ENCODE data around the gene ITPR1.

Gene ITPR1

GRCh38 chr3:4497005-4497692 lies 4.0 kb downstream of the ITPR1 start:
- peaks cover 31% of the 10 kb centered on the region for H3K4me1 Mint-ChIP-seq
- no peak for DNase-seq
- H3K36me3 Mint-ChIP-seq: peaks cover 15% of the 10 kb centered on the region
- no peaks in the 10 kb centered on the region for H3K9me3 Mint-ChIP-seq
- CTCF ChIA-PET: interaction anchor here (2.0 kb wide), 1 partner anchor 136 kb away, joined by 4 read pairs; no protein-coding TSS in a partner anchor
- no peak overlapping the region for H3K4me3 Mint-ChIP-seq
- H3K27me3 Mint-ChIP-seq: peaks cover 9% of the 10 kb centered on the region
- no peak overlapping the region for H3K27ac Mint-ChIP-seq

GRCh38 chr3:4497843-4498324 lies 4.7 kb downstream of the ITPR1 start:
- no peak for DNase-seq
- no peak overlapping the region for H3K4me3 Mint-ChIP-seq
- CTCF ChIA-PET: no interaction called here
- H3K27me3 Mint-ChIP-seq: peaks cover 2% of the 10 kb centered on the region
- peaks cover 28% of the 10 kb centered on the region for H3K4me1 Mint-ChIP-seq
- peaks cover 15% of the 10 kb centered on the region for H3K36me3 Mint-ChIP-seq
- no peak overlapping the region for H3K27ac Mint-ChIP-seq
- H3K9me3 Mint-ChIP-seq: no peaks in the 10 kb centered on the region

GRCh38 chr3:4498446-4498845 lies 5.3 kb downstream of the ITPR1 start:
- Mint-ChIP-seq H3K9me3 (no peaks in the 10 kb centered on the region), H3K4me1 (peaks cover 30% of the 10 kb centered on the region), H3K27ac (no peak overlapping the region), H3K4me3 (no peak overlapping the region), H3K36me3 (peaks cover 15% of the 10 kb centered on the region), H3K27me3 (no peaks in the 10 kb centered on the region)
- CTCF ChIA-PET: no interaction called here
- no peak for DNase-seq

- peaks cover 14% of the 10 kb centered on the region for H3K36me3 Mint-ChIP-seq
- no peak overlapping the region for H3K4me3 Mint-ChIP-seq
- no peaks in the 10 kb centered on the region for H3K27me3 Mint-ChIP-seq
- CTCF ChIA-PET: no interaction called here
- H3K4me1 Mint-ChIP-seq: peaks cover 33% of the 10 kb centered on the region
- DNase-seq: no peak
- no peak overlapping the region for H3K27ac Mint-ChIP-seq
- no peaks in the 10 kb centered on the region for H3K9me3 Mint-ChIP-seq
These were observed 8.3 kb downstream of the ITPR1 start for GRCh38 chr3:4501437-4501836.

GRCh38 chr3:4501927-4502326 lies 8.8 kb downstream of the ITPR1 start:
- DNase-seq: no peak

GRCh38 chr3:4503050-4503449 lies 9.9 kb downstream of the ITPR1 start:
- H3K27ac Mint-ChIP-seq: no peak overlapping the region
- no peaks in the 10 kb centered on the region for H3K9me3 Mint-ChIP-seq
- CTCF ChIA-PET: interaction anchor here (2.6 kb wide), 1 partner anchor 9 kb away, joined by 16 read pairs; the partner anchor contains the start of gene ITPR1
- H3K36me3 Mint-ChIP-seq: peaks cover 13% of the 10 kb centered on the region
- no peak overlapping the region for H3K4me3 Mint-ChIP-seq
- H3K27me3 Mint-ChIP-seq: no peaks in the 10 kb centered on the region
- H3K4me1 Mint-ChIP-seq: peaks cover 36% of the 10 kb centered on the region
- DNase-seq: no peak

More at GRCh38 chr3:4501927-4502326, 8.8 kb downstream of the ITPR1 start:
- peaks cover 13% of the 10 kb centered on the region for H3K36me3 Mint-ChIP-seq
- H3K4me1 Mint-ChIP-seq: peaks cover 30% of the 10 kb centered on the region
- no peaks in the 10 kb centered on the region for H3K27me3 Mint-ChIP-seq
- H3K27ac Mint-ChIP-seq: no peak overlapping the region
- CTCF ChIA-PET: no interaction called here
- H3K9me3 Mint-ChIP-seq: no peaks in the 10 kb centered on the region
- H3K4me3 Mint-ChIP-seq: no peak overlapping the region

- Mint-ChIP-seq H3K9me3 (no peaks in the 10 kb centered on the region), H3K27ac (peak overlapping the region; percentile 67), H3K27me3 (no peaks in the 10 kb centered on the region), H3K4me3 (peak overlapping the region; percentile 38), H3K4me1 (peaks cover 40% of the 10 kb centered on the region), H3K36me3 (peaks cover 13% of the 10 kb centered on the region)
- CTCF ChIA-PET: interaction anchor here (1.3 to 2.6 kb wide), 3 partner anchors 11 to 129 kb away, joined by 4 to 16 read pairs (median 6); partner anchors contain the start of gene ITPR1
- DNase-seq: peak; percentile 44
These were observed 11.5 kb downstream of the ITPR1 start for GRCh38 chr3:4504340-4505261.

GRCh38 chr3:4505688-4506558 lies 12.8 kb downstream of the ITPR1 start:
- Mint-ChIP-seq H3K4me3 (no peak overlapping the region), H3K36me3 (peaks cover 13% of the 10 kb centered on the region), H3K4me1 (peaks cover 40% of the 10 kb centered on the region), H3K9me3 (no peaks in the 10 kb centered on the region), H3K27ac (no peak overlapping the region), H3K27me3 (no peaks in the 10 kb centered on the region)
- DNase-seq: no peak
- CTCF ChIA-PET: interaction anchor here (0.8 to 2.6 kb wide), 5 partner anchors 10 to 155 kb away, joined by 3 to 16 read pairs (median 5); partner anchors contain the start of gene ITPR1

GRCh38 chr3:4506559-4507023 lies 13.4 kb downstream of the ITPR1 start:
- H3K4me1 Mint-ChIP-seq: peaks cover 40% of the 10 kb centered on the region
- CTCF ChIA-PET: interaction anchor here (0.6 to 1.4 kb wide), 2 partner anchors 14 to 76 kb away, joined by 3 read pairs; partner anchors contain the start of gene ITPR1
- no peak overlapping the region for H3K27ac Mint-ChIP-seq
- no peaks in the 10 kb centered on the region for H3K27me3 Mint-ChIP-seq
- peaks cover 13% of the 10 kb centered on the region for H3K36me3 Mint-ChIP-seq
- DNase-seq: no peak
- H3K9me3 Mint-ChIP-seq: no peaks in the 10 kb centered on the region
- H3K4me3 Mint-ChIP-seq: no peak overlapping the region

GRCh38 chr3:4507024-4507596 lies 14.0 kb downstream of the ITPR1 start:
- DNase-seq: no peak
- Mint-ChIP-seq H3K27ac (no peak overlapping the region), H3K9me3 (no peaks in the 10 kb centered on the region), H3K27me3 (no peaks in the 10 kb centered on the region), H3K4me1 (peaks cover 40% of the 10 kb centered on the region), H3K4me3 (no peak overlapping the region), H3K36me3 (peaks cover 9% of the 10 kb centered on the region)
- CTCF ChIA-PET: interaction anchor here (0.6 to 2.1 kb wide), 3 partner anchors 12 to 76 kb away, joined by 3 to 6 read pairs (median 3); partner anchors contain the start of gene ITPR1

GRCh38 chr3:4508048-4508981 lies 15.2 kb downstream of the ITPR1 start:
- H3K9me3 Mint-ChIP-seq: no peaks in the 10 kb centered on the region
- peaks cover 39% of the 10 kb centered on the region for H3K4me1 Mint-ChIP-seq
- no peak for DNase-seq
- H3K27me3 Mint-ChIP-seq: no peaks in the 10 kb centered on the region
- peaks cover 8% of the 10 kb centered on the region for H3K36me3 Mint-ChIP-seq
- no peak overlapping the region for H3K27ac Mint-ChIP-seq
- CTCF ChIA-PET: interaction anchor here (0.7 to 2.1 kb wide), 3 partner anchors 11 to 157 kb away, joined by 3 to 6 read pairs (median 4); partner anchors contain the start of gene ITPR1
- H3K4me3 Mint-ChIP-seq: no peak overlapping the region

GRCh38 chr3:4509043-4509442 lies 15.9 kb downstream of the ITPR1 start:
- Mint-ChIP-seq H3K36me3 (peaks cover 8% of the 10 kb centered on the region), H3K4me1 (peaks cover 32% of the 10 kb centered on the region), H3K27ac (no peak overlapping the region), H3K4me3 (no peak overlapping the region), H3K9me3 (no peaks in the 10 kb centered on the region), H3K27me3 (no peaks in the 10 kb centered on the region)
- DNase-seq: no peak
- CTCF ChIA-PET: interaction anchor here (1.3 to 2.1 kb wide), 2 partner anchors 10 to 13 kb away, joined by 3 to 6 read pairs; no protein-coding TSS in a partner anchor
